GM19455 (cell line): ENCODE measurements around the gene MAN1C1.
"Not testable (repeated sequence)": the region's sequence is repeated elsewhere in the genome, so short reads cannot be mapped to it uniquely, and the experiment has no call there.

Experiments
- ATAC-seq: cut with Tn5 transposase; IDR thresholded peaks from one replicate; pipeline ENCODE4 v1.9.1; 2021; ENCODE audit not compliant: unreplicated experiment

Gene MAN1C1

GRCh38 chr1:25731626-25732370 is 115.2 kb downstream of the MAN1C1 start:
- no peak for ATAC-seq

- no peak for ATAC-seq
Observed at GRCh38 chr1:25732821-25733220, 116.2 kb downstream of the MAN1C1 start.

- ATAC-seq, result no peak
Observed at GRCh38 chr1:25733271-25733670, 116.7 kb downstream of the MAN1C1 start.

GRCh38 chr1:25734991-25735390 is 118.4 kb downstream of the MAN1C1 start:
- not testable (repeated sequence) for ATAC-seq

- no peak for ATAC-seq
Observed at GRCh38 chr1:25735956-25736529, 119.5 kb downstream of the MAN1C1 start.

- ATAC-seq, result no peak
Observed at GRCh38 chr1:25737130-25737529, 120.5 kb downstream of the MAN1C1 start.

- no peak for ATAC-seq
Observed at GRCh38 chr1:25738499-25738898, 121.9 kb downstream of the MAN1C1 start.

- no peak for ATAC-seq
Observed at GRCh38 chr1:25739341-25739740, 122.8 kb downstream of the MAN1C1 start.

GRCh38 chr1:25740071-25740470 is 123.5 kb downstream of the MAN1C1 start:
- no peak for ATAC-seq

GRCh38 chr1:25742316-25742715 is 125.7 kb downstream of the MAN1C1 start:
- ATAC-seq, result no peak

GRCh38 chr1:25743164-25744139 is 126.9 kb downstream of the MAN1C1 start:
- no peak for ATAC-seq

GRCh38 chr1:25744140-25744581 is 127.6 kb downstream of the MAN1C1 start:
- no peak for ATAC-seq

GRCh38 chr1:25744636-25745425 is 128.2 kb downstream of the MAN1C1 start:
- no peak for ATAC-seq

- ATAC-seq, result no peak
Observed at GRCh38 chr1:25746299-25747045, 129.9 kb downstream of the MAN1C1 start.

- ATAC-seq, result no peak
Observed at GRCh38 chr1:25747046-25747719, 130.6 kb downstream of the MAN1C1 start.

GRCh38 chr1:25748531-25749205 is 132.1 kb downstream of the MAN1C1 start:
- ATAC-seq, result no peak

- ATAC-seq, result no peak
Observed at GRCh38 chr1:25750923-25751605, 134.5 kb downstream of the MAN1C1 start.

GRCh38 chr1:25754470-25755181 is 138.0 kb downstream of the MAN1C1 start:
- ATAC-seq, result no peak
